GM21786 (cell line): ENCODE measurements around the gene HMGCLL1.

ENCODE experiments used
- ATAC-seq: cut with Tn5 transposase; IDR thresholded peaks from one replicate; pipeline ENCODE4 v1.9.1; 2021; ENCODE audit not compliant: unreplicated experiment

Gene HMGCLL1

DNA sequence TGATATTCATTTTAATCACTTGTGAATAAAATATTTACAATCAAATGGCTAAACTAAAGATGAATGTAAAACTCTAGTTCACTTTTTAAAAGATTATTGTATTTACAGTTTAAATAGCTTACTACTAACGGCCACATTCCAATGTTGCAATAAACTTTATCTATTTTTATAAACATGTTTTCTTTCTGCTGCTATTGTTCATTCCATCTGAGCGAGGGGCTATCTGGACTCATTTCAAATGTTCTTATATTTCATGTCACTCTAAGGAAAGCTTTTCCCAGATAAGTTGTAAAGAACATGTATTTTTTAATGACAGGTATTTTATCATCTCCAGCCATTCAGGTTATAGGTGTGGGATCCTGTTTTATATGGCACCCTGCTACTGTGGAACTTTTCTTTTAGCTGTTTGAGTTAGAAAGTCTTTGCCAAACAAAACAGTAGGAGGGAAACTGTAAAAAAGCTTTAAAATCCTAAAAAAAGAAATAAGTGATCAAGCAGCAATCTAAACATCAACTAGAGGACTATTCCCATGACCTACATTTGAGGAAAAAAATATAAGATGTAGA lies 42.5 kb downstream of the HMGCLL1 start:
- no peak for ATAC-seq

DNA sequence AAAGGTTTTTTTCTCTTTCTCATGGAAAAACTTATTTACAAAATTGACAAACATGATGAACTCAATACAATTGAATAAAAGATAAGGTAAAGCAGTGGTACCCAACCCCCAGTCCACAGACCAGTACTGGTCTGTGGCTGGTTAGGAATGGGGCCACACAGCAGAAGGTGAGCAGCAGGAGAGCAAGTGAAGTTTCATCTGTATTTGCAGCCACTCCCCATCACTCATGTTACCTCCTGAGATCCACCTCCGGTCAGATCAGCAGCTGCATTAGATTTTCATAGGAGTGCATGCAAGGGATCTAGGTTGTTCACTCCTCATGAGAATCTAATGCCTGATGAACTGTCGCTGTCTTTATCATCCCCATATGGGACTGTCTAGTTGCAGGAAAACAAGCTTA lies 47.5 kb downstream of the HMGCLL1 start:
- ATAC-seq: no peak

DNA sequence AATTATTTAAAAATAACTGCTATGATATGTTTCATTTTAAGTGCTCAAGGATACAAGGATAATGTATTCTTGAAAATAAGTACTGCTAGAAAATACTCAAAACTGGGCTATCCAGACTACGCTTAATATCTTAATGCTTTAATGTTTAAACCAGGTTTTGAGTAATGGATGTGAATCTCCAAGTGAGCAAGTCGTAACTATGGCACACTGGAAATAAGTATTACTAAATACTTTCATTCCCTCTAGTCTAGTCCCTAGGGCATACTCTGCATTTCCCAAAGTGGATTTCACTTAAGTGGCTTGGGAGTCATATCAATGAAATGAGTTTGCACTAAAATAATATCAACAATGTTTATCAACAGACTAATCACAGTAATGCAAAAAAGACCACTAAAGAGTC lies 48.1 kb downstream of the HMGCLL1 start:
- ATAC-seq: no peak

DNA sequence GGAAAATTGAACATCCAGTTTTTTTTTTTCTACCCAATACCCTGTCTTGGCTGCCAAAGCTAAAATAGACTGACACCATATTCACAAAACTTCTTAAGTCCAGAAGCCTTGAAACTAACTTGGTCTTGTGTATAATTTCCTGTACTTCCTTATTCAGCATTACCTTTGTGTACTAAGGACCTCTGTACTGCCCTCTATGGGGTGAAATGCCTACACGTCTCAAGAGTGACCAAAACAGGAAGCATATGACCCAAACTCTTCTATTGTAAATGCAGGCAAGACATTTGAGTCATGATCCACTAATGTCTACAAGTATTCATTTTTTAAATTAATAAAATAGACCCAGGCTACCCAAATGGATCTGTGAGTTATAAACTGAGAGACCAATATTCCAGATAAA lies 50.4 kb downstream of the HMGCLL1 start:
- peak; percentile 98 for ATAC-seq

DNA sequence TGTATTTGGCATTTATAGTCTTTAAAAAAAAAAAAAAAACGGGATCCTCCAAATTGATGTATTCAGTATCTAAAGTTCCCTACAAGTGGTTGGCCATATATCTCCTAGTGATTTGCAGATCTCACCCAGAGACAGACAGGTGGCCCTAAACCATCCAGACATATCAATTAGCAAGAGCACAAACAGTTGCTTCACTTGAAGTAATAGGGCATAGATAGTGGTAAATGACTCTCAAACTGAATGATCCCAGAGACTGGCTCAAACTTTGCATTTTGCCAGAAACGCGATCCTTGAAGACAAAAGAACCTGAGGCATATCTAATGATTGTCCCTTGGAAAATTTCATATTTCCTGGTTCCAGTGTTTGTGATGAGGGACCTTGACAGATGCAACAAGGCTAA lies 54.6 kb downstream of the HMGCLL1 start:
- ATAC-seq: no peak

DNA sequence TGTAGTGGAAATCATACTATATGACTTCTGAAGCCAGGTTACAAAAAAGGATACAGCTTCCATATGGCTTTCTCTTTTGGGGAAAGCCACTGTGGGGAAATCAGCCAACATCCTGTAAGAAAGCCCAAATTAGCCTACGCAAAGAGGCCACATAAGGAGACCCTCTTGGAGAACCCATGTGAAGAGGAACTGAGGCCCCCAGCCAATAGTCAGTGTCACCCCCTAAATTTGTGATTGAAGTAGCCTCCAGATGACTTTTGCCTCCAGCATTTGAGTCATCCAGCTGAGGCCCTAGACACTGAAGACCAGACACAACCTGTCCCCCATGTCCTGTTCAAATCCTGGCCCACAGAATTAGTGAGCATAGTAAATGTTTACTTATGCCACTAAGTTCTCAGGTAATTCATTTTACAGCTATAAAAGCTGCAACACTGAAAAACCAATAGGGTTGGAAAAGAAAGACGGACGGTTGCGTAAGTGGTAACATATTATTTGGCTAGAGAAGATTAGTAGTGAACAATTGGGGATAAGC lies 60.4 kb downstream of the HMGCLL1 start:
- ATAC-seq: no peak

DNA sequence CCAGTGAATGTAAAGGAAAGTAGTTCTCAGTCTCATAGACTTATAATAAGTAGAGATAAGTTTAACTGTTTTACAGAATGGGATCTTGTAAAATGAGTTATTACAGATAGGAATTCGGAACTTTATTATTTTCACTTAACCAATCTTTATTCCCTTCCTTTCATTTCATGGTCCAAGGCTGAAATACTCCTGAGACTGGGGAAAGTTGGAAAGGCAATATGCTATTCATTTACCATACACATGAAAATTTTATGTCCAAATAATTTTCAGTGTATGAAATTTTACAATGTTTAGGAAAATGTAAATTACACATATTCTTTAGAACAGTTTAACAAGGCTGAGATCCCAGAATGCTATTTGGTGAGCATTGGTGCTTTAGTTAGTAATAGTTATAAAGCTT lies 62.3 kb downstream of the HMGCLL1 start:
- no peak for ATAC-seq

DNA sequence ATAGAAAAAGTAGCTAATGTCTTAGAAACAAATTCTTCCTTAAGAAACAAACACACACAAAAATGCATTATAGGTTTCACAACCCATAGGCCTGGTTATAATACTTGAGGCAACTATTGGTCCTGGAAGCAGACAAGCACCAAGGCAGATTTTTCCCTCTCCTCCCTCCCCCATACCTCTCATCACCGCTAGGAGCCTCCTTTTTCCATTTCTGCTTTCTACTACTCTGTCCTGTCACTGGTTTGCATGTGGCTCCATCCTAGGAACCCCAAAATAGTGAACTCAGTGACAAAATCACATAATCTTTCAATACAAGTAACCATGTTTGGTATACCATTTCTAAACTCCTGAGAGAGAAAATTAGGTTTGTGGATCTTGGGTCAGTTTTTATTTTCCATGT lies 66.1 kb downstream of the HMGCLL1 start:
- no peak for ATAC-seq

DNA sequence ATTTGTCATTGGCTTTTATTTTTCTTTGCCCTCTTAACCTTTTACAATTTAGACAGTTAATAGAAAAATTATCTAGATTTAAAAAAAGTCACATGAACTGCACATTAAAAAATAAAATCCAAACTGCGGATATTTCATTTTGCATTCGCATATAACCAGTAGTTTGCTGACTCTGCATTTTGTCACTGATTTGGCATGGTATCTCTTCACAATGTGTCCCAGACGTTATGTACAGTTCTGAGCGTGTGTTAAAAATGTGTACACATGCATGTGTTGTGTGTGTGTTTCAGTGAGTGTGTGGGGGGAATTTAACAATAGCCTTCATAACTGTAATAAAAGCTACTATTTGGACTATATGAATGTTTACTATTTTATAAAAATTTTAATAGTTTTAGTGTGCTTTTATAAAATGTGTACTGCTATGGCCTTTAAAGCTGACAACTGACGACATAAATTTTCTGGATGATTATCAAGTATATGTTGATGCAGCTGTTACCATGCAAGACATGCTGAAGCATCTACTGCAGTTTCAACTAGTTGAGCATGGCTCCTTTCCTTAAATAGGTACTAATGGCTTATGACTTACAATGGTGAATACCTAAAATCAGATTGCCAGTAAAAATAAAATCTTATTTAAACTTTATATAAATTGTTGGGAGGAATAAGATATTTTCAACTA lies 67.7 kb downstream of the HMGCLL1 start:
- ATAC-seq: no peak

DNA sequence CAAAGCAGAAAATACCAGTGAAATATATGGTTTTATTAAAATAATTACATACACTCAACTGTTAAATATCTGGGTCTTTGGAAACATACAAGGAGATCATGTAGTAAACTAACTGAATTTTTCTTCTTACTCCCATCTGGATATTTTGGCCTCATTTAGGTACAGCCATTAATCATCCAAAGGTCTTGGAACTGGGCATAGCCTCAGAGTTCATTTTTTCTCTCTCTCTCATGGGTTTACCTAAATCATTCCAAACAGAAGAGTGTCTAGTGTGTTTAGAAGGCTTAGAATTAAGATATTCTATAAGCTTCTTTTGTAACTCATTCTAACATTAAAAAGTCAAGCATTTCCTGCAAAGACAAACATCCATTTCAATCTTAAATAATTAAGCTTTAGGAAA lies 79.4 kb downstream of the HMGCLL1 start:
- no peak for ATAC-seq

DNA sequence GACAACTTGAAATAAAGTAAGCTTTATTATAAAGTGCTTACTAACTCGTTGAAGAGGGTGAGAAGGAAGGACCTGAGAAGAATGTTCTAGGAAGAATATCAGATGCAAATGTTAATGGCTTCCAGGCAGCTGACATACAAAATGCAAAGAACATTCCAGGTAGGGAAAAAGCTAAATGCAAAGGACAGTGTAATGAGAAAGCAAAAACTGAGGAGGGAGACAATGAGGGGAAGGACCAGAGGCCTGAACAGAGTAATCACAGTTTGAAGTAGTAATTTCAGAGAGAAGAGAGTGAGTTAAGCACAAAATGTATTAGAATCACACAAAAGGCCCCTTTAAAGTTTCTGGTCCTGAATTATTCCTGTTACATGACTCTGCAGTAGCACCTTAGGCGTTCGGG lies 81.3 kb downstream of the HMGCLL1 start:
- no peak for ATAC-seq

DNA sequence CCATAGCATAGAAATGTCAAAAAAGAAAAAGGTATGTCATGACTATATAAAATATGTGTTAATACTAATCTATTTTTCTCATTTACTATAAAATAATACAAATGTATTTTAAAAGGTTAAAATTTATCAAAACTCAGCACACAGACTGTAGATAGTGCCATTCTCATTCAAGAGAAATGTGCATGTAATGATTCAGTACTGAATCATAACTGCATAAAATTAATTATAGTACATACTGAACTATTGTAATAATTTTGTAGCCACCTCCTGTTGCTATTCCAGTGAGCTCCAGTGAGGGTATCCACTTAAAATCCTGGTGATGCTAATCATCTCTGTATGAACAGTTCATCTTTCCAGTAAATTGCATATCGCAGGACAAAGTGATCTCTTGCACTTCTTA lies 82.8 kb downstream of the HMGCLL1 start:
- no peak for ATAC-seq

DNA sequence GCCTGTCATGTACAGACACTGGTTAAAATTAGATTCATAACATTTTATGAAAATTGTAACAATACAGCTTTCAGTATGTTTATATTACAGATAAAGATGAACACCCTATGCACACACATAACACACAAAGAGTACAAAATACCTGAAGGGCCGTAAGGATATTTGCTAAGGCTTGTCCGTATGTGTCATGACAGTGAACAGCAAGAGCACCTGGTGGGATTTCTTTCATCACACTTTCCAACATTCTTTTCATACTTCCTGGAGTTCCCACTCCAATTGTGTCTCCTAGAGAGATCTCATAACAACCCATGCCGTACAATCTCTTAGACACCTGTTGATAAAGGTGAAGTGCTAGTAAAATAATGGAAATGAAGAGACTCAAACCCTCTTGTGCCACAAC lies 83.7 kb downstream of the HMGCLL1 start:
- ATAC-seq: no peak

DNA sequence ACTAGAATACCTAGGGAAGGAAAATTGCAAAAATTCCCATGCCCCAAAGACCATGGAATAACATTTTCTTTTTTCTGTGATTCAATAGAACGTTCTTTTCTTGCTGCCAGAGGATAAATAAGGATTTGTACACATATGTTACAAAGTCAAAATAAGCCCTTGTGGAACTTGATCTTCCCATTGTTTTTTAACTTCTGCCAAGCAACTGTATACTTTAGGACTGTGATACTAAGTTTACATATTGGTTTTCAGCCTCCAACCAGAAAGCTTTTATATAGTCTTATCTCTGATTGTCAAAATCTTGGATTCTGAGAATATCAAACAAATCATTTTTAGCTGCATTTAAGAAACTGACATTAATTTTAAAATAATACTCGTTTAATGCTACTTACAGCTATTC lies 84.6 kb downstream of the HMGCLL1 start:
- ATAC-seq: no peak

DNA sequence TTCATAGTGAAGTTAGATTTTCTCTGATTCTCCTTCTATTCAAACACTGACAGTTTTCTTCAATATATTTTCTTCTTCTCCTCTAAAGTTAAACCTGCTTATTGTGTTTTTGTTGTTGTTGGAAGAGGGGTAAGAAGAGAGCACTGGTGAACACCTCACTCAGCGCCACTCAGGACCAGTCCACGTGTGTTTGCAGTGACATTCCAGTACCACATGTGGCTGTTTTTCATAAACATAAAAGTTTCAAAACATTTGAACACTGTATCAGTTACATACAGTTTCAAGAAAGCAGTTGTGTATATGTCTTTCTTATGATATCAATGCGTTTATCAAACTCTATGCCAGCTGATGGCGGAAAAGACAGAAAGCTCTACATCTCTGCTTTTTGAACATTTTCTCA lies 86.7 kb downstream of the HMGCLL1 start:
- ATAC-seq: no peak

DNA sequence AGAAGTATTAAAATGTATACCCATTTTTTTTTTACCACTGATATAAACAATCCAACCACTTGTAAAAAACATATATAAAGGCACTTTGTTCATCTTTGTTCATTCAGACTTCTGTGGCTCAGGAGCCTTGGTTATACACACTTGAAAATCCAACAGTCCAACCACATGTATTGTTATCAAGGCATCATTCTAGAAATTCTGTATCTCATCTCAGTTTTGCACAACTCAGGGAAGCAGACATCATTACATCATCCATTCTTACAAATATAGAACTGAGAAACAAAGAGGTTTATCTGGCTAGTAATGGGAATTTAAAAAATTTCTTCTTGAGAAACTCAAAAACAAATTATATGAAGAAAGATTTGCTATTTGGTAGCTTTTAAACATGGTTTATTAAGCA lies 88.1 kb downstream of the HMGCLL1 start:
- ATAC-seq: no peak

DNA sequence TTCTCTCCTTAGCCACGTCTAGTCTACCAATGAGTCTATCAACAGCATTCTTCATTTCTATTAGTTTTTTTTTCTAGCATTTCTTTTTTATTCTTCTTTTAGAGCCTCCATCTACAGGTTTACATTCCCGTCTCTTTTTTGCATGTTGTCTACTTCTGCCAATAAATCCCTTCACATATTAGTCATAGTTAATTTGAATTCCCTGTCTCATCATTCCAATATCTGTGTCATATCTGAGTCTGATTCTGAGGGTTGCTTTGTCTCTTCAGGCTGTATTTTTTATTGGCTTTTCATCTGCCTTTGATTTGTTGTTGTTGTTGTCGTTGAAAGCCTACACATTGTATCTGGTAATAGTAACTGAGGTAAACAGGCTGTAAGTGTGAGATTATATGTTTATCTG lies 104.6 kb downstream of the HMGCLL1 start:
- ATAC-seq: no peak

DNA sequence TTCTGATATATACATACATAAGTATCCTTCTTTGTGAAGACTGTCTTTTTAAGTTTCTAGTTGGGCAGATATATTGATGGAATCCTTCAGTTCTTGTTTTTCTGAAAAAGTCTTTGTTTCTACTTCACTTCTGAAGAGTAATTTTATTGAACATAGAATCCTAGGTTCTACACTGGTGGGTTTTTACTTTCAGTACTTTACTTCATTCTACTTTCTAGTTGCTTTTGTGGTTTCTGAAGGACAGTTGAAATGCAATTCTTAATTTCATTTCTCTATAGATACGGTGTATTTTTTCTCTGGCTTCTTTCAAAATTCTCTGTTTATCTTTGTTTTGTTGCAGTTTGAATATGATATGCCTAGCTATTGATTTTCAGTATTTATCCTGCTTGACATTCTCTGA lies 105.3 kb downstream of the HMGCLL1 start:
- no peak for ATAC-seq

DNA sequence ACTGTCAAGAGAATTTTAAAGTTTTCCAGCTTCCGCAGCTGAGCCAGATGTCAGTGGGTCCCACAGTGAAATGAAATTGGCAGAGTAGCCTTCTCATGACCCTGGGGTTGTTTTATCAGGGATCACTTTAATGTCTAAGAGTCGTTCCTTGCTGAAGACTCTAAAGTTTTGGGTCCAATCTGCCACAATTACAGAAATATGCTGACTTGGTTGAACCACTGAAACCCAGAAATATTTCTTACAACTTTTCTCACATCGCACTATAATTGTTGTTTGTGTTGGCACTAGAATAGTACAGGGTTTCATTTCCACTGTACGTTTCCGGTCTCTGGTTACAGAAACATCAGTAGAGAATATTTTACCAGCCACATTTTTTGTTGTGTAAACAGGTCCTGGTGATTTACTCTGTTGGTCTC lies 109.0 kb downstream of the HMGCLL1 start:
- no peak for ATAC-seq

DNA sequence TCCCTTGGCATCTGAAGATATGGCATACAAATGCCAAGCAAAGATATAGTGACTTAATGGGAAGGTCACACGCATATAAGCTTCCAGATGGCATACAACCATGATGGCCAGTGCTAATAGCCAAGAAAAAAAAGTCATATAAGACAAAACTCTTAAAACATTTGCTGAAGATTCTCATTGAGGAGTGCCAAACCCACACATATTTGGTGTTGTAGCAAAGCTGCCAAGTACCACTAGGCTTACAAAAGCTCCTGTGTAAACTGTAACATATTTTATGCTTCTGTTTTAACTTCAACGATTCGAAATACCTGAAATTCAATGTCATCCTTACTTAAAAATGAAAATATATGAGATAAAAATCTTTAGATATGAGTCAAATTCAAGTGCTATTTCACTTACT lies 123.0 kb downstream of the HMGCLL1 start:
- ATAC-seq: no peak

DNA sequence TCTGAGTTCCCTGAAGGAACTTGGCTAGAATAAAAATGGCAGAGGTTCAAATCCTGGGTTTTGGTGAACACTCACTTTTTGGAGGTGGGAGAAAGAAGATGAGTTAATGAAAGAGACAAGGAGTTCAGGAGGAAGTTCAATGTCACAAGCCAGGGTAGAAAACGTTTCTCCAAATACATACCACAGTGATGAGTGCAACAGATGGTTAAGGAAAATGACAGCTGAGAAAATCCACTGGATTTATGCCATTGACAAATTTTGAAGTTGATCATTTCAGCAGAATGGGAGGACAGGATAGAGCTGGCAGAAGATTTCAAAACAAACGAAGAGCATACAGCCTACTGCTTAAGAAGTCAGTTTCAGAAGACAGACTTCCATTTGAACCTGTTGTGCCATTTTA lies 129.0 kb downstream of the HMGCLL1 start:
- no peak for ATAC-seq

DNA sequence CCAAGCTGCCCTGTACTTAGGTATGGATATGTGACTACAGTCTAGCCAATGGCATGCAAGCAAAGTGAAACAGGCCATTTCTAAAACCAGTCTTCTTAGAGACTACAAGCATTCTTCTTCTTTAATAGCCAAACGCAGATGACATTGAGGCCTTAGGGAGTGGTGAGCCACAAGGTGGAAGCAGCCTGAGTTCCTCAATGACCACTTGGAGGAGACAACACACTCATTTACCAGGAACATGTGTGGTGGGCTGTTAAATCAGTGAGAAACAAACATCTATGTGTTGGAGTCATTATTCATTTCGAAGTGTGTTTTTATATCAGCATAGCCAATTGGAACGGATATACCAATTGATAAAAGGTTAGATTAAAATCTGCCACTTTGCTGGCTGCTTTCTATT lies 129.8 kb downstream of the HMGCLL1 start:
- no peak for ATAC-seq

DNA sequence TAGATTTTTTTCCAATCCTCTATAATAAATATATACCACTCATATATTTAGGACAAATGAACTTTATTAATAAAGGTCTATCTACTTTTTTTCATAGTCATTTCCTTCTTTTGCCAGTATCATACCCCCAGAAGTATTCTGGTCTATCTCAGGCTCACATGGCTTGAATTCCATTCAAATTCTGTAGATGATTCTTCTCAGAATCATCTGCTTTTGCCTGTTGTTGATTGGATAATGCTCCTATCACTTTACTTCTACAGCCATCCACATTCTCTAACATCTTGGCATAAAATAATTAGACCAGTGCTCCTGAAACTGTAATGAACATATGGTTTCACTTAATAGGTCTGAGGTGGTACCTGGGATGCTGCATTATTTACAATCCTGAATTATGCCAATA lies 130.5 kb downstream of the HMGCLL1 start:
- ATAC-seq: no peak
